ENCODE results near the gene SKI. TPM values are rescaled to one million over a fixed set of nuclear protein-coding genes. Genes with fewer than 3 reads are reported as not detected.

SKI gene
- total and polyA plus RNA-seq, 7 donors = 7.7 to 32.1 (median 21.4) TPM

DNA sequence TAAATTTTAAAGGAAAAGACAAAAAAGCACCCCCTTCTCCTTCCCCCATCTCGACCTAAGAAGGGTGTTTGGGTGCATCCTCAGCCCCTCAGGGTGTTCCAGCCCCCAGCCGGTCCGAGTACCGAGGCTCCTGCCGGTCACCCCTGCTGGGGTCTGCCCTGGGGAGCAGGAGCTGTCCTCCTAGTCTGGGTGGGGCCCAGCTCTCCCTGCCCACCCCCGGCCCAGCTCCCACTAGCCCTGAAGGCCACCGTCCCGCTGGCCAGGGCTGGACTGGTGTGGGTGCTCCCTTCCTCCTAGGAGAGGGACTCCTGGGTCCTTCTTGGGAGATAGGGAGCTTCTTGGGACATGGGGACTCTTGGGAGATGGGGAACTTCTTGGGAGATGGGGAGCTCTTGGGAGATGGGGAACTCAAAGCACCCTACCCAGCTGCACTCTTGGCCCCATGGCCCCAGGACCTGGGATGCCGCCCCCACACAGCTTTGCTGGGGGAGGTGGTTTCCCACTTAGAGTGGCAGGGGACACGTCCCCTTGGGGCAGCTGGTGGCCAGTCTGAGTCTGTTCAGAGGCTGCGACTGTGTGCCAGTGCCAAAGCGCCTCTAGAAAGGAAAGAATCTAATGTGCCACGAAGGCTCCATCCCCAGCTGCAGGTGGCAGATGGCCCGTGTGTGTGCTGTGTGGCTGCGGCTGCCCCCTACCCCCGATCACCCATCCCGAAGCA is 118.7 kb downstream of the SKI start:
- Histone ChIP-seq H3K4me1 (no peaks in the 10 kb centered on the region), H3K4me3 (no peak overlapping the region), H3K27me3 (ENCODE audit: insufficient read depth in 3 of 3, low read length in 2 of 3) (no peaks in the 10 kb centered on the region), H3K36me3 (ENCODE audit: insufficient read depth in 1 of 2, low read depth in 1 of 2) (no peaks in the 10 kb centered on the region), H3K9me3 (no peaks in the 10 kb centered on the region), H3K27ac (no peak overlapping the region)
- intact Hi-C loops (cut with DNase I) = no loop called here
- TF ChIP-seq CTCF (IDR thresholded peaks at IDR 0.05) = no peak
- WGBS, 3 donors = 77 to 85% (median 83%) methylated on average over 16 to 17 of the region's 17 CpGs
- DNase-seq (peak in 1 of 2 donors; percentile 34), ATAC-seq (no peak)

DNA sequence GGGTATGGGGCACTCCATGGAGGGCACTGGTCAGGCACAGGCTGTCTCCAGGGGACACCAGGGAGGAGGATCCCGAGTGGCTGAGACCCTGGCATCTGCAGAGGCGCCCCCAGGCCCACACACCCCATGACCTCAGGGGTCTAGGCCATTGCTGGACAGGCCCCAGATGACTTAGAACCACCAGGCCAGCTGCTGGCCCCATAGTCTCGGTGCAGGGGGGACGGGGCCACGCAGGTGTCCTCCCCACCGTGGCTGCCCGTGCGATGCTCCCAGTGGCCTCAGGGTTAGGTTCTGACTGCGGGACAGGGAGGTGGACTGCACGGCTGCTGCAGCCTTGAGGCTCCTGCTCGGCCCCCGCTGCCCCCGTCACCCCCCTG is 119.3 kb downstream of the SKI start:
- H3K9me3 ChIP-seq = no peaks in the 10 kb centered on the region
- no peaks in the 10 kb centered on the region for H3K27me3 ChIP-seq (ENCODE audit: insufficient read depth in 3 of 3, low read length in 2 of 3)
- WGBS, 3 donors = 87 to 94% (median 91%) methylated on average over 13 of the region's 13 CpGs
- ATAC-seq (no peak), DNase-seq (peak in 1 of 2 donors; percentile 31)
- intact Hi-C loops (cut with DNase I) = no loop called here
- H3K27ac ChIP-seq = no peak overlapping the region
- H3K36me3 ChIP-seq (ENCODE audit: insufficient read depth in 1 of 2, low read depth in 1 of 2) = no peaks in the 10 kb centered on the region
- TF ChIP-seq CTCF (IDR thresholded peaks at IDR 0.05) = no peak
- no peaks in the 10 kb centered on the region for H3K4me1 ChIP-seq
- H3K4me3 ChIP-seq = no peak overlapping the region

DNA sequence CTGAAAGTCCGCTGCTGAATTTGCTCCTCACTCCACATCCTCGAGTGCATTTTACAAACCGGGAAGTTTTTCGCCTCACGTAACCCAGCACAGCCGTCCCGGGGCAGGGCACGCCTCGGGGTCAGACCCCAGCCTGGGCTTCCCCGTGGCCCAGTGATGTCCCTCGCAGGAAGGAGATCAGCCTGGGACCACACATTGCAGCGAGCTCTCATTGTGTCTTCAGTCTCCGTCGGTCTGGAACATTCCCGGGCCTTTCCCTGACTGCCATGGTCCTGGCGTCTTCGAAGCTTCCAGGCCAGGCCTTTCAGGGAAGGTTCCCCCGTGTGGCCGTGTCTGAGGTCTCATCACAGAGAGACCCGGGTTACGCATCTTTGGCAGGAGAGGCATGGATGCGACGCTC is 119.8 kb downstream of the SKI start:
- no peak for ATAC-seq
- Histone ChIP-seq H3K4me3 (no peak overlapping the region), H3K4me1 (no peaks in the 10 kb centered on the region), H3K36me3 (ENCODE audit: insufficient read depth in 1 of 2, low read depth in 1 of 2) (no peaks in the 10 kb centered on the region), H3K9me3 (no peaks in the 10 kb centered on the region), H3K27ac (no peak overlapping the region), H3K27me3 (ENCODE audit: insufficient read depth in 3 of 3, low read length in 2 of 3) (no peaks in the 10 kb centered on the region)
- no peak for TF ChIP-seq CTCF (IDR thresholded peaks at IDR 0.05)
- DNase-seq = peak in 1 of 2 donors; percentile 35
- 83 to 86% (median 86%) methylated on average over 23 of the region's 23 CpGs for WGBS, 3 donors
- intact Hi-C loops (cut with DNase I) = no loop called here

DNA sequence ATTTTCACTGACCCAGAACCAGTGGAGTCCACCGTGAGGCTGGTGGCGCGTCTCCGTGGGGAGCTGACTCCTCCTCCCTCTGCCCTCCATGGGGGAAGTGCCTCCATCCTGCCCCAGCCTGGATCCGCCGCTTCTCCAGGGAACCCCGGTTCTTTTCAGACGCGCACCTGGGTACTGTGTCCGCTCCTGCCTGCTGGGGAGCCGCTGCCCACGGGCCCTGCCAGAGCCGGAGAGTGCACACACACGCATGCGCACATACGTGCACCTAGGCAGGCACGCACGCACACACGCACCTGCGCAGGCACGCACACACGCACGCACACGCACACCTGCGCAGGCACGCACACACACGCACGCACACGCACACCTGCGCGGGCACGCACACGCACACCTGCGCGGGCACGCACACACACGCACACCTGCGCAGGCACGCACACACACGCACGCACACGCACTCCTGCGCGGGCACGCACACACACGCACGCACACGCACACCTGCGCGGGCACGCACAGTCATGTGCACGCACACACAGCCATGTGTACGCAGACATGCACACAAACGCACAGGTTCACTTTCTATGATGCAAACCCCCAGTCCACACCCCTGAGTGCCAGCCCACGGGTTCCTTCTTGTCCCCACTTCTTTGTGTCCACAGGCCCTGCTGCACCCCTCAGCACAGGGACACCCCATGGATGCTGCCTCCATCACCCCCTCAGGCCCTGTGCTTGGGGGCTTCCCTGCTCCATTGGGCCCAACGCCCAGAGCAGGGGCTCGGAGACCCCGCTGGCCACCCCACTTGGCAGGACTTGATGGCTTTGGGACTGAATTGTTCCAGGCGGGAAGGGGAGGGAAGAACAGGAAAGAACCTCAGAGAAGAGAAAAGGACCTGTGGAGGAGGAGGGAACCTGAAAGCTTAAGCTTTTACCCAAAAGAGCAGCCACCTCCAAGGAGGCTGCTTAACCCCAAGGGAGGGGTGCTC is 120.5 kb downstream of the SKI start:
- Histone ChIP-seq H3K36me3 (ENCODE audit: insufficient read depth in 1 of 2, low read depth in 1 of 2) (no peaks in the 10 kb centered on the region), H3K9me3 (no peaks in the 10 kb centered on the region), H3K4me3 (no peak overlapping the region), H3K27ac (no peak overlapping the region), H3K27me3 (ENCODE audit: insufficient read depth in 3 of 3, low read length in 2 of 3) (no peaks in the 10 kb centered on the region), H3K4me1 (no peaks in the 10 kb centered on the region)
- intact Hi-C loops (cut with DNase I) = no loop called here
- TF ChIP-seq CTCF (IDR thresholded peaks at IDR 0.05) = no peak
- ATAC-seq (no peak), DNase-seq (peak in 1 of 2 donors; percentile 39)
- WGBS, 3 donors = 90 to 93% (median 92%) methylated on average over 55 to 59 of the region's 59 CpGs
